Panc1 (cell line): ENCODE results near the gene FBXW7.

Source experiments
- POLR2AphosphoS5 ChIP-seq: IDR thresholded peaks from 2 replicates; pipeline ENCODE4 v1.6.1; 2012; ENCODE audit warnings: mild to moderate bottlenecking, low read depth, low read length, moderate library complexity
- TCF7L2 ChIP-seq: IDR thresholded peaks from 2 replicates; pipeline ENCODE4 v1.6.1; 2011; ENCODE audit warnings: mild to moderate bottlenecking, low read depth, low read length, inconsistent platforms
- TF ChIP-seq, protein P1 (sequence below): fragments of 450-650 bp; IDR thresholded peaks from 2 replicates; pipeline ENCODE4 v1.5.1; 2017; ENCODE audit warnings: mild to moderate bottlenecking

DNA sequence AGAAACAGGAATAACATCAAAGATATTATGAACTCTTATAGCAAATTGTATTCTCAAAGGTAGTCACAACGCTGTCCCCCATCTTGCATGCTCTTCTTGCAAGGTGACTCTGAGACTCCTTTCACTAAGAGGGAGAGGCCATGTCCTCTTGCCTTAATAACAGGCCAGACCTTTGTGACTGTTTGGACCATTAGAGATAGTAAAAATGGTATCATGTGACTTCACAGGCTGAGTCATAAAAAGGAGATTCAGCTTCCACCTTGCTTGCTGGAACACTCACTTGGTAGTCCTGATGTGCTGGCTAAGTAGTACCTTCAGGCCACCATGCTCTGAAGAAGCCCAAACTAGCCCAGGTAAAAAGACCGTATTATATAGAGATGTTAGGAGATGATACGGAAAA, 143.8 kb downstream of the FBXW7 start:
- TF ChIP-seq, protein P1, sequence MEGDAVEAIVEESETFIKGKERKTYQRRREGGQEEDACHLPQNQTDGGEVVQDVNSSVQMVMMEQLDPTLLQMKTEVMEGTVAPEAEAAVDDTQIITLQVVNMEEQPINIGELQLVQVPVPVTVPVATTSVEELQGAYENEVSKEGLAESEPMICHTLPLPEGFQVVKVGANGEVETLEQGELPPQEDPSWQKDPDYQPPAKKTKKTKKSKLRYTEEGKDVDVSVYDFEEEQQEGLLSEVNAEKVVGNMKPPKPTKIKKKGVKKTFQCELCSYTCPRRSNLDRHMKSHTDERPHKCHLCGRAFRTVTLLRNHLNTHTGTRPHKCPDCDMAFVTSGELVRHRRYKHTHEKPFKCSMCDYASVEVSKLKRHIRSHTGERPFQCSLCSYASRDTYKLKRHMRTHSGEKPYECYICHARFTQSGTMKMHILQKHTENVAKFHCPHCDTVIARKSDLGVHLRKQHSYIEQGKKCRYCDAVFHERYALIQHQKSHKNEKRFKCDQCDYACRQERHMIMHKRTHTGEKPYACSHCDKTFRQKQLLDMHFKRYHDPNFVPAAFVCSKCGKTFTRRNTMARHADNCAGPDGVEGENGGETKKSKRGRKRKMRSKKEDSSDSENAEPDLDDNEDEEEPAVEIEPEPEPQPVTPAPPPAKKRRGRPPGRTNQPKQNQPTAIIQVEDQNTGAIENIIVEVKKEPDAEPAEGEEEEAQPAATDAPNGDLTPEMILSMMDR, result no peak
- TF ChIP-seq POLR2AphosphoS5 (no peak), TCF7L2 (no peak)
